ENCODE results near the gene CHEK2.
"Not testable (repeated sequence)": the region's sequence is repeated elsewhere in the genome, so short reads cannot be mapped to it uniquely, and the experiment has no call there.

Gene CHEK2

DNA sequence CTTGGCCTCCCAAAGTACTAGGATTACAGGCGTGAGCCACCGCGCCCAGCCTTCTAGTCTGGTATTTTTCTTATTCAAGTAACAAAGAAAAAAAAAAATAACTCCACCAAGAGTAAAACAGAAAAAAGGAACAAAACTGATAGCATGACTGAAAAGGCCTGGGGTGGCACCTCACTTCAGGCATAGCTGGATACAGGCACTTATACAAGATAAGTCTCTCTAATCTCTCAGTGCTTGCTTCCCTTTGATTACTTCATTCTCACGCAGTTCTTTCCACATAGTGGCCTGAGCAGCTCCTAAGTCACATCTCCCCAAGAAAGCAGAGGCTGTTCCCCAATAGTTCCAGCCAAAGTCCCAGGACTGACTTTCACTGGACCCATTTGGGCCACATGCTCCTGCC, 58.7 kb downstream of the CHEK2 start:
- not testable (repeated sequence) for DNase-seq

DNA sequence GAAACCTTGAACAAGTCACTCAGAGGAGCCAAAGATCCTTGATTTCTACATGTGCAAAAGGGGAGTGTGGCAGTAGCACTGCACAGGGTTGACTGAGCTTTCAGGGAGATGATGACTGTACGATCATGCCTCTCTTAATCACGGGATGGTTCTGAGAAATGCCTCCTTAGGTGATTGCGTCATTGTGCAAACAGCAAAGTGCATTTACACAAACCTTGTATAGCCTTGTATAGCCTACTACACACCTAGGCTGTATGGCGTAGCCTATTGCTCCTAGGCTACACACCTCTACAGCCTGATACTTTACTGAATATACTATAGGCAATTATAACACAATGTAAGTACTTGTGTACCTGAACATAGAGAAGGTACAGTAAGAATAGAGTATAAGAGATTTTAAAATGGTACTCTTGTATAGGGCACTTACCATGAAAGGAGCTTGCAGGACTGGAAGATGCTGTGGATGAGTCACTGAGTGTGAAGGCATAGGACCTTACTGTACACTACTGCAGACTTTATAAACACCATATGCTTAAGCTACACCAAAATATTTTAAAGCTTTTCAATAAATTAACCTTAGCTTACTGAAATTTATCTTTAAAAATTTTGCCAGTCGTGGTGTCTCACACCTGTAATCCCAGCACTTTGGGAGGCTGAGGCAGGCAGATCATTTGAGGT, 60.7 kb downstream of the CHEK2 start:
- DNase-seq: not testable (repeated sequence)

DNA sequence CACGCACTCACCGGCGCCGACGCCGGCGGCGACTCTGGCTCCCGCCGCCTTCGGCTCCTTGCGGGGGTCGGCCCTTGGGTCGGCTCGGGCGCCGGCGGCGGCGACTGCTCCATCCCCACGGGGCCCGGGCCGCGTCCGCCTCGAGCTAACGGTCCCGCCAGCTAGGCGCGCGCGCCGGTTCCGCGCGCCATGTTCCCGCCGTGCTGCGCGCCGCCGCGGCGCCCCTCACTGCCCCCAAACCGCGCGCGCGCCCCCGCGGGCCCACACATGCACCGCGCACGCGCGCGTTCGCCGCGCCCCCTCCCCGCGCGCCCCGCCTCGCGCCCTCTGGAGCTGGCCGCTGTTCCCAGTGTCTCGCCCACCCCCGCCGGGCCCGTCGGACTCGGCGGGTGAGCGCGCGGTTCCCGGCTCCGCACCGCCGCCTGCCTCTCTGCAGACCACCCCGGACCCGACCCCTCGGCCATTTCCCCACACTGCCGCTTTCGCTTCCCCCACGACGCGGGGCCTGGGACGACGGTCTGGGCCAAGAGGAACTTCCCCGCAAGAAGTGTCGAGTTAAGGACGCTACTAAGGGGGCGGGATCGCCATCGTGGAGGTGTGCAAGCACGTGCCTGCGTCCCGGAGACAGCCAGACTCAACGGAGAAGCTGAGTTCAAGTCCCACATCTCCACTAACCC, 61.9 kb downstream of the CHEK2 start, which contains the start of gene TTC28:
TSS of gene TTC28 (minus strand) at position 230 of the 677 bp plus-strand sequence. CDS start at position 113, 117 bp downstream.
- DNase-seq: peak; percentile 92

DNA sequence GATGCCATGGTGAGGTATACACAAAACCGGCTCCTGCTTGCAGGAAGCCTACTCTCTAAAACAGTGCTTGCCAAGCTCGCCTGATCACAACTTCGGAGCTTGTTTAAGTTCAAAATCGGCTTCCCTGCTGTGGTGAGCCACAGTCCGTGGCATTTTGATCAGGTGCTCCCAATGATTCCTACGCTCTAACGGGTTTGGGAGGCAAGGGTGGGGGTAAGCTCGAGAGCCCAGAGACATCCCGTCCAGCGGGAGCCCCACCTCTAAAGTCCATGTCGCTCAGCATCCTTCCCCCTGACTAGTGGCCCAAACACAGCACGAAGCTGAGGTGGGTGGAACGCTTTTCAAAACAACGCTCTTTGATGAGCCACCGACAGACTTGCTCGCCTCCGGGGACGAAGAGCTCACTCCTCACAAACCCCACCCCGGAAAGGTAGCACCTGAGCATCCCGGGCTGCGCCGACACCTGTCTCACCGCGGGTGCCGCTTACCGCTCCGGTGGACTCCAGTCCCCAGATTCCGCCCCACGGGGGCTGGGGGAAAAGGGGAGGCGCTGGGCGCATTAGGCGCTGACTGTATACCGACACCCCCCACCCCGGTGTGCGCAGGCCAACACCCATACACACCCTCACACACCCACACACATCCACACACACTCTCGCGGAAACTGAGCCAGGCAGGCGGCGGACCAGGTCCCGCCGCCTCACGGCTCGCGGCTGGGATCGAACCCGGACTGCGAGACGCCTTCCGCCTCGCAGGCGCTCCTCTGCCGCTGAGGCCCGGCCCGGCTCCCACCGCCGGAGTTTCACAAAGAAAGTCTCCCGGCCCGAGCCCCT, 62.6 kb downstream of the CHEK2 start:
- DNase-seq: peak; percentile 63

DNA sequence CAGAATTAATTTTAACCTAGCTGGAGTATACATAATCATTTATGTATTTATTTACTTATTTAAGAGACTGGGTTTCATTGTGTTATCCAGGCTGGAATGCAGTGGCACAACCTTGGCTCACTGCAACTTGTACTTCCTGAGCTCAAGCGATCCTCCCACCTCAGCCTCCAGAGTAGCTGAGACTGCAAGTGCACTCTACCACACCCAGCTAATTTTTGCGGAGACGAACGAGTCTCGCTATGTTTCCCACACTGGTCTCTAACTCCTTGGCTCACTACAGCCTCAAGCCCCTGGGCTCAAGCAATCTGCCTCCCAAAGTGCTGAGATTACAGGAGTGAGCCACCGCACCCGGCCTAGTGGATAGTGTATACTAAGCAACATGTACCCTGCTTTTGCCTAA, 63.5 kb downstream of the CHEK2 start:
- DNase-seq: not testable (repeated sequence)

DNA sequence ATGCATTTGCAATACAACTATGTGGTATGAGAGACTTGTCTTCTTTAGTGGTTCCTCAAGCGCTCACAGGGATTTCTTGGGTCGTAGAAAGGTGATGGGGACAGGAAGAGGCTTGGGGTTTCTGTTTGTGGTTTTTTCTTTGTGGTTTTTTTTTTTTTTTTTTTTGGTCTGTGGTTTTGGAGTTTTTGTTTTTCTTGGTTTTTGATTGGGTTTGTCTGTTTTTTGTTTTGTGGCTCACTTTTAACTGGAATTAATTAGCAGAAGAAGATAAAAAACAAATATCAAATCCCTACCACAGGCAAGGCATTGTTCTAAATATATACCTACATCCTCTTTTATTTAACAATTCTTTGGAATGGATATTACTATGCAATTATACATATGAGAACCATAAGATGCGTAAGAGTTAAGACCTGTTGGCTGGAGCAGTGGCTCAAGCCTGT, 67.5 kb downstream of the CHEK2 start:
- DNase-seq: no peak

DNA sequence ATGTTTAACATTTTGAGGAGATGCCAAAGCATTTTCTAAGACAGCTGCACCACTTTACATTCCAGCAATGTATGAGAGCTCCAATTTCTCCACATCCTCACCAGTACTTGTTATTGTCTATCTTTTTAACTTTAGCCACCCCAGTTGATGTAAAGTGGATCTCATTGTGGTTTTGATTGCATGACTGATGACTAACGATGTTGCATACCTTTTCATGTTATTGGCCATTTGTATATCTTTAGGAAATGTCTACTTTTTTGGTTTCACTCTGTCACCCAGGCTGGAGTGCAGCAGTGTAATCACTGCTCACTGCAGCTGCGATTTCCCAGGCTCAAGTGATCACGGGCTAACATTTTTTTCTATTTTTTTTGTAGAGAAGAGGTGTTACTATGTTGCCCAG, 70.9 kb downstream of the CHEK2 start:
- DNase-seq: no peak

DNA sequence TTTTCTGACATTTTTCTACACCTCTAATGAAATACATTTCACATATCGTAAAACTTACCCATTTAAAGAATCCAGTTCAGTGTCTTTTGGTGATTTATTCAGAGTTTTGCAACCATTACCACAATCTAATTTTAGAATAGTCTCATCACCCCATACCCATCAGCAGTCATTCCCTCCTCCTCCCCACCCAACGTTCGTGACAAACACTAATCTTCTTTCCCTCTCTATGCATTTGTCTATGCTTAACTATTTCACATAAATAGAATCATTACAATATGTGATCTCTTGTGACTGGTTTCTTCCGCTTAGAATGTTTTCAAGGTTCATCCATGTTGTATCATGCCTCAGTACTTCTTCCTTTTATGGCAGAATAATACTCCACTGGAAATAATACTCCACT, 71.5 kb downstream of the CHEK2 start:
- no peak for DNase-seq

DNA sequence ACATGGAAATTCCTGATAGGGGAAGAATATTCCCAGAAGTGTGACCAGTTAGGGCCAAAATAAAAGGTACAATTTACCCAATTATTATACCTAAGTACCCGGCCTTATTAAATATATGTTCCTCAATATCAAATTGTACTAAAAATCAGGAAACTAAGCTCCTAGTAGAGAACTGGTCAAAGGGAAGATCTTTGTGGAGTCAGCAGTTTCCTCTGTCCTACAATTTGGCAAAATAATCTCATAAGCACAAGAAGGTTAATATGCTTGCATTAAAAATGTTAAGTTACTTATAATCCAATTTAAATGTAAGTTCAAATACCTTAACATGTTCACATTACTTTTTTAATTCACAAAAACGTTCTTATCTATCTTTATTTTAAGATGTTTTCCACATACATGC, 72.2 kb downstream of the CHEK2 start:
- DNase-seq: no peak

DNA sequence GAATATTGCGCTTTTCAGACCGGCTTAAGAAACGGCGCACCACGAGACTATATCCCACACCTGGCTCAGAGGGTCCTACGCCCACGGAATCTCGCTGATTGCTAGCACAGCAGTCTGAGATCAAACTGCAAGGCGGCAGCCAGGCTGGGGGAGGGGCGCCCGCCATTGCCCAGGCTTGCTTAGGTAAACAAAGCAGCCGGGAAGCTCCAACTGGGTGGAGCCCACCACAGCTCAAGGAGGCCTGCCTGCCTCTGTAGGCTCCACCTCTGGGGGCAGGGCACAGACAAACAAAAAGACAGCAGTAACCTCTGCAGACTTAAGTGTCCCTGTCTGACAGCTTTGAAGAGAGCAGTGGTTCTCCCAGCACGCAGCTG, 78.1 kb downstream of the CHEK2 start:
- not testable (repeated sequence) for DNase-seq

DNA sequence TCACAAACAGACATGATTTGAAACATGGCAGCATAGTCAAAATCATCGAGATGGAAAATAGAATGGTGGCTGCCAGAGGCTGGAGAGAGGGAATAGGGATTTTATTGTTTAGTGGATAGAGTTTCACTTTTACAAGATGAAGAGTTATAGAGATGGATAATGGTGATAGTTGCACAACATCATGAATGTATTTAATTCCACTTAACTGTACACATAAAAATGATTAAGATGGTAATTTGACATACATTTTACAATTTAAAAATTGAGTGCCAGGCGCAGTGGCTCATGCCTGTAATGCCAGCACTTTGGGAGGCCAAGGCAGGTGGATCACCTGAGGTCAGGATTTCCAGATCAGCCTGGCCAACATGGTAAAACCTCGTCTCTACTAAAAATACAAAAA, 83.2 kb downstream of the CHEK2 start:
- no peak for DNase-seq

DNA sequence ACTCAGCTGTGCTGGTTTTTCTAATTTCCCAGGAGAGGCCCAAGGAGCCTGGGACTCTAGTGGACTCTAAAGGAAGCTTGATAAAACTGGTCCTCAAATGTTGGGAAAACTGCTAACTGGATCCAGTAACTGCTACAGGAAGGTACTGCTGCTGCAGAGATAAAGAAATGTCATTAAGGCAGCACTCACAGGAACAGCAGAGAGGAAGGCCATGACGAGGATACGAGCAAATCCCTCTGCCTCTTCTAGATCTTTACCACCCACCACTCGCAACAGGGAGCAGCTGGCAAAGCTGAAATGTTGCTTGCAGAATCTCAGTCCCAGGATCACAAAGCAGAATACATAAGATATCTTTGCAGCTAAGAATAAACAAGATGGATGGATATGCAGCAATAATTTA, 85.4 kb downstream of the CHEK2 start:
- no peak for DNase-seq

DNA sequence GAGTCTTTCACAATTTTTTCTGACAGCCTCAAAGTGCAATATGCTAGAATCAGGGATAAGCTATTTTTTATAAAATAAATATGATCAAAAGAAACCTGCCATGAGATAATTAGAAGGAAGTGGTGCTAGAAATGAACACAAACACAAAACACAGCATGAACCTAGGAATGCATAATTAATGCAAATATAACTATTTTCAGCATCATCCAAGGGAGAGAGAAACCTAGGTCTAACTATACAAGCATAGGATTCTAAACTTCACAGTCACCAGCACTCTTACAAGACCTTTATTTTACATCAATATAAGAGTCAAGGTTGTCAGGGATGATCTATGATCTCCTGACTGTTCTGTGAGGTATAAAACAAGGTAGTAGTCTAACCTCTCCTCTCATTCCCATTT, 91.2 kb downstream of the CHEK2 start:
- DNase-seq: no peak

DNA sequence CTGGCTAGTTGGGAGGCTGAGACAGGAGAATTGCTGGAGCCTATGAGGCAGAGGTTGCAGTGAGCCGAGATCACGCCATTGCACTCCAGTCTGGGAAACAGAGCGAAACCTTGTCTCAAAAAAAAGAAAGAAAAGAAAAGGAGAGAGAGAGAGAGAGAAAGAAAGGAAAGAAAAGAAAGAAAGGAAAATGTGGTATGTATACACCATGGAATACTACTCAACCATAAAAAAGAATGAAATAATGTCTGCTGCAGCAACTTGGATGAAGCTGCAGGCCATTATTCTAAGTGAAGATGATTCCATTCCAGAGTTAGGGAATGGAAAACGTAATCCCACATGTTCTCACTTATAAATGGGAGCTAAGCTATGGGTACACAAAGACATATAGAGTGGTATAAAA, 92.8 kb downstream of the CHEK2 start:
- DNase-seq: no peak

DNA sequence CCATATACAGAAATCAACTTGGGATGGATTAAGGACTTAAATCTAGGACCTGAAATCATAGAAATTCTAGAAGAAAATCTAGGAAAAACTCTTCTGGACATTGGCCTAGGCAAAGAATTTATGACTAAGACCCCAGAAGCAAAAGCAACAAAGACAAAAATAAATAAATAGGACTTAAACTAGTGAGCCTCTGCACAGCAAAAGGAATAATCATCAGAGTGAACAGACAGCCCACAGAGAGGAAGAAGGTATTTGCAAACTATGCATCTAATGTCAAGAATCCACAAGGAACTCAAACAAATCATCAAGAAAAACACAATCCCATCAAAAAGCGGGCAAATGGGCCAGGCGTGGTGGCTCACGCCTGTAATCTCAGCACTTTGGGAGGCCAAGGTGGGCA, 94.4 kb downstream of the CHEK2 start:
- no peak for DNase-seq

DNA sequence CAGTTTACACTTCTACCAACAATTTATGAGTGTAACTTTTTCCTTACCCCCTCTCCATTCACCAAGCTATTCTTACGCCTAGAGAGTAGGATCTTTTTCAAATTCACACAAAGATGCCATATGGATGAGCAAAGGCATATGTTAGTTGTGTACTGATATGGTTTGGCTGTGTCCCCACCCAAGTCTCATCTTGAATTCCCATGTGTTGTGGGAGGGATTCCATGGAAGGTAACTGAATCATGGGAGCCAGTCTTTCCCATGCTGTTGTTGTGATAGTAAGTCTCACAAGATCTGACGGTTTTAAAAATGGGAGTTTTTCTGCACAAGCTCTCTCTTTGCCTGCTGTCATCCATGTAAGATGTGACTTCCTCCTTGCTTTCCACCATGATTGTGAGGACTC, 102.3 kb downstream of the CHEK2 start:
- no peak for DNase-seq
